A673 (cell line): ENCODE measurements around the gene FKBP5.
"Not testable (repeated sequence)": the region's sequence is repeated elsewhere in the genome, so short reads cannot be mapped to it uniquely, and the experiment has no call there.

ENCODE experiments used
- CTCF ChIP-seq: fragments of 300-800, 200-600 bp; sonication (generic); conservative IDR thresholded peaks from 2 replicates; pipeline ENCODE4 v1.5.1; 2017; ENCODE audit warnings: low read depth, mild to moderate bottlenecking, antibody characterized with exemption, low read length, moderate library complexity, mixed read lengths
- EZH2 ChIP-seq: fragments of 200-600 bp; sonication (generic); IDR thresholded peaks from 2 replicates; pipeline ENCODE4 v1.6.1; 2017; ENCODE audit warnings: borderline replicate concordance, low read depth, mild to moderate bottlenecking, mixed read lengths, antibody characterized with exemption, low read length; ENCODE audit not compliant: poor library complexity, severe bottlenecking

DNA sequence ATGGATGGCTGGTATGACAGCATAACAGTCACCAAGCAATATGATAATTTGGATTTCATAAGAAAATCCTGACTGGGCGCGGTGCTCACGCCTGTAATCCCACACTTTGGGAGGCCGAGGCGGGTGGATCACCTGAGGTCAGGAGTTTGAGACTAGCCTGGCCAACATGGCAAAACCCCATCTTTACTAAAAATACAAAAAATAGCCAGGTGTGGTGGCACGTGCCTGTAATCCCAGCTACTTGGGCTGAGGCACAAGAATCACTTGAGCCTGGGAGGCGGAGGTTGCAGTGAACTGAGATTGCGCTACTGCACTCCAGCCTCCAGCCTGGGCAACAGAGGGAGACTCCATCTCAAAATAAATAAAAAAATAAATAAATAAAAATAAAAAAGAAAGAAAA is 90.1 kb downstream of the FKBP5 start:
- not testable (repeated sequence) for TF ChIP-seq CTCF, EZH2
